ENCODE measurements around the gene ZBTB37.
"Not testable (repeated sequence)": the region's sequence is repeated elsewhere in the genome, so short reads cannot be mapped to it uniquely, and the experiment has no call there.

The ZBTB37 gene

DNA sequence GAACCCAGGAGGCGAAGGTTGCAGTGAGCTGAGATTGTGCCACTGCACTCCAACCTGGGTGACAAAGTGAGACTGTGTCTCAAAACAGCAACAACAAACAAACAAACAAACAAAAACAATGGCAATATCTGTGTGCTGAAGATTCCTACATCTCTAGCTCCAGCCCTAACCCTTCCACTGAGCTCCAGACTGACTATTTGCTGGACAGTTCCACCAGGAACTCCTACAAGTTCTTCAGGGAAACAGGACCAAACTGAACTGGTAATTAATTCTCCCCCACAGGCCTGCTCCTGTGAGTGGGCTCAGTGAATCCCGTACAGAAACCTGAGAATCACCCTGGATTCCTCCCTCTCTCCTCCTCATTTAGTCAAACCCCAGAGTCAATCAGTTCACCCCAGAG is 47.4 kb downstream of the ZBTB37 start:
- DNase-seq = no peak

DNA sequence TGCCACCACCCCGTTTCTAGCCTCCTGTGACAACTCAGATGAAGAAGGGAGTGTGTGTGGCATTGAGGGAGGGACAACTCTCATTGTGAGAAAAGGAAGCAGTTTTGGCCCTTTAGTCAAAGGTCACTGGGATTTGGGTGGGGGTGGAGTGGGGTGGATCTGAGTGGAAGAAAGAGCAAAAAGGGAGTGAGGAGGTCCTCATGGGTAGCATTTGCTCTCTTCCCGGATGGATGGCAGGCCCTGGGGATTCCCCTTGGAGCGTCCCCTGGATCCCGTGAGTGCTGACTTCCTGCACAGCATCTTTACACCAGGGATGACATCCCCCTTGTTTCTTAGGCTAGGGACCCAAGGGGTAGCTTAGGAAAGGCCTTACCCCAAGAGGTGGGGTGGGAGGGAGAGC is 48.5 kb downstream of the ZBTB37 start:
- DNase-seq = no peak

DNA sequence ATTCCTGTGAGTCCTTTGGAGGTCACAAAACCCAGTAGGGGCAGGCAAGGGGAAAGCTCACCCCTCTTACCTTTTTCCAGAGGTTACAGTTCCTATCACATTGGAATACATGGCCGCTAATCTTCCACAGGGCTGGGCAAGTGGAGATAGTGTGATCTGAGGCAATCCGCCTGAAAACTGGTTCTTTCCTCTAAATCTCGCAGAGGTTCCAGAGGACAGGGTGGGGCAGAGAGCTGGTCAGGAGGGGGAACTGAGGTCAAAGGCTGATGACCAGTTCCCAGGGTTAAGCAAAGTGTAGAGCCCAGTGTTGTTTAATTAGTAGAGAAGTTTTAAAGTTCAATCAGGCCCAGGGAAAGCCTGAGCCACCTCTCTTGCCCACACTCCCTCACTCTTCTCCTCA is 49.0 kb downstream of the ZBTB37 start, which contains the start of gene SERPINC1:
Gene SERPINC1 (minus strand): TSS at position 179 of the 400 bp plus-strand sequence. CDS start 68 bp downstream, at position 111.
- DNase-seq = no peak

DNA sequence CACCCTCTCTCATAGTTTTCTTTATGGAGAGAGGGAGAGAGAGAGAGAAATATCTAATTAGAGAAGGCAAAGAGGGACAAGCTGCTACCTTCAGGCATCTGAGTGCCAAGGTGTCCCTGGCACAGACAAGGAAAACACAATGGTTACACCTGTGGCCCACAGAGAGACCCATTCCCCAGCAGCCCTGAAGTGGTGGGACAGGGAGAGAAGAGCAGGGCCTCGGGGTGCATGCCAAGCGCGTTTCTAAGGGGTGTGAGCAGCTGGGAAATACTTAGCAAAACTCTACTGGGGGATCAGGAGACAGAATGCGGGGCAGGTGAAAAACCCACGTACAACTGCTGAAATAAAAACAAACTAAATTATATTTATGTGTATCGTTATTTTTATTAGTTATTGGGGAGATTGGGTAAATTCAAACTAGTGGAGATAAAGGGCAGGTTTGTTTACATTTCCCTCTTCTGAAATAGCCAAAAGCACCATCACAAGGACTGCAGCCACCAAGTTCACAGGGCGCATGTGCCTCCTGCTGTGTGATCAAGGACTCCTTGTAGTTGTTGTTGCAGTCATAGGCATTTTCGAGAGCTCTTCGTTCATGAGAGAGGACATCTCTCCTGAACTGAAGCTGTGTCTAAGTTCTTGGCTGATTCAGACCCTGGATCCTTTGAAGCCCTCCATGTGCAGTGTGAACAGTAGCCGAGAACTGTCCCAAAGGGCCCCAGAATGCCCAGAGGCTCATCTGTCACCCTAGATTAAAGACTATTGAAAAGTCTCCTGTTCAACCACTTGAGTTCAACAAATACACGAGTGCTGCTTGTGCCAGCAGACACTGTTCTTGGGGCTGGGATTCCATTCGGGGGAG is 49.7 kb downstream of the ZBTB37 start:
- DNase-seq = no peak

DNA sequence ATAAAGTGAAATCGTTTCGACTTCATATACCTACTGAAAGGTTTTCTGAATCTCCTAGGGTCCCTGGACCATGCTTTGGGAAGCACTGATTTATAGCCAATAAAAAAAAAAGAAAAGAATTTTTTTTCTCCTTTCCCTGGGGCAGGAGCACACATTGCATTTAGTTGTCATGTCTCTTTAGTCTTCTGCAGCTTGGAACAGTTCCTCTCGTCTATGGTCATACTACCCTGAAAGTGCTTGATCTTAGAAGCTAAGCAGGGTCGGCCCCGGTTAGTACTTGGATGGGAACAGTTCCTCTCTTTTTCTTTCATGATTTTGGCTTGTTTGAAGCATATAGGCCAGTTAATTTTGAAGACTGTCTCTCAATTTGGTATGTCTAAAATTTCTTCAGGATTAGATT is 52.7 kb downstream of the ZBTB37 start:
- DNase-seq = no peak

- no peak for DNase-seq
Observed at GRCh38 chr1:173925306-173926242, 57.4 kb downstream of the ZBTB37 start.

DNA sequence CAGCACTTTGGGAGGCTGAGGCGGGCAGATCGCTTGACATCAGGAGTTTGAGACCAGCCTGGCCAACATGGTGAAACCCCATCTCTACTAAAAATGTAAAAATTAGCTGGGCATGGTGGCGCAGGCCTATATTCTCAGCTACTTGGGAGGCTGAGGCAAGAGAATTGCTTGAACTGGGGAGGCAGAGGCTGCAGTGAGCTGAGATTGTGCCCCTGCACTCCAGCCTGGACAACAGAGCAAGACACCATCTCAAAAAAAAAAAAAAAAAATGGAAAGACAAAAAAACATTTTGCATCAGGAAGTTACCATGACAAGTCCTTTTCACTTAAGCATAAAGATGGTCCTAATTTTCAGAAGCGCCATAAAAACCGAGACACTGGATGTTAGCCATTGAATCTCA is 62.4 kb downstream of the ZBTB37 start:
- not testable (repeated sequence) for DNase-seq

DNA sequence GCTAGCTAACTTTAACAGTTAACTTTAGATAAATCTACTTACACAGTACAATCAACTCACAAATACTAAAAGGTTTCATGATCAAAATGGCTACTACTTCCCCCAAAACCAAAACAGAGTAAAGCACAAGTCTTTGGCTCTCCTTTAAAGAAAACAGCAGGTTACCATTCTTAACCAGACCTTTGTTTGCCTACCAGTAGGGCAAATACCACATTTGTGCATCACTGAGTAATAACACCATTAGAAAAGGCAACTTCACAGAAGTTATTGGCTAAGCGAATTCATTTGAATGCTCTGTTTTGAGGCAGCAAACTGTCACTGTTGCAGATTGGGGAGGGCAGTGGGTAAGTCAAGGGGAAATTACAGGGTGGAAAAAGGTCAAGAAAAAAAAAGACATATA is 66.3 kb downstream of the ZBTB37 start:
- DNase-seq = no peak

GRCh38 chr1:173937062-173937461 is 68.9 kb downstream of the ZBTB37 start:
- no peak for DNase-seq

DNA sequence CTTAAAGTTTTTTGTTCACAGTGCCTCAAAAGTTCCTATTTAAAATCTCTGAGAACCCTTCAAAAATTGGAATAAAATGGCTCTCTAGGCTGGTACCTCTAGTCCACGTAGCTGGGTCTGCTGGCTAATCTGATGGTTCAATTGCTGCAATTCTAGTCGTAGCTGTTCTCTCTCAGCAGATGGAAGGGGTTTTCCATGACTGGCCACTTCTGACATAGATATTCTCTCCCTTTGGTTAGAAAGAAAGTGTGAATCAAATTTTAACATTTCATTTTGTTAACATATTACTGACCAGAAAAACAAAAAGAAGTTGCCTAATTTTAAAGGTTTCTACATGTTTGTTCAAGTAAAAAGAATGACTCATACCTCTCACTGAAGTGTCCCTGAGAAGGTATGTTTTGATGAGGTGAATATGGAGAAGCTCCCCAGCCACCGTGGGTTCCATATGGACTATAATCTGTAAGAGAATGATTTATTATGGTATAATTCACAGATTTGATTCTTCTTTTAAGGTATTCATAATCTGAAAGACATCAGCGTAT is 78.3 kb downstream of the ZBTB37 start:
- DNase-seq = no peak

- no peak for DNase-seq
Observed at GRCh38 chr1:173948594-173948993, 80.4 kb downstream of the ZBTB37 start.

All from activated CD4-positive, alpha-beta T cell treated with anti-CD3 and anti-CD28 coated beads for 1 hour (primary cell).